K562 (cell line): ENCODE results near the gene TMEM202. TPM values are rescaled to one million over a fixed set of nuclear protein-coding genes. Genes with fewer than 3 reads are reported as not detected.

ENCODE experiments used
- ATAC-seq: fragments of 200-7000 bp; cut with Tn5 transposase; 3 replicates; pipeline ENCODE4 v1.9.1; 2020; ENCODE audit warnings: moderate library complexity
- BruUV-seq: library from RNA; stranded (reverse); fragments of 400-500 nt; replicated peaks from 2 replicates; lab custom pipeline; 2021; lab: Mats Ljungman, UMichigan
- CTCF ChIA-PET: fragments of 300-600 bp; formaldehyde crosslinking; extraction: SDS; loops from one replicate; lab custom pipeline; 2021; ENCODE audit warnings: low intra/inter-chr PET ratio; lab: Yijun Ruan, JAX
- POLR2A ChIA-PET: fragments of 300-600, 350-650 bp; sonication (Branson Sonifier 250); formaldehyde crosslinking; extraction: SDS; loops from one replicate; lab custom pipeline; 2021; ENCODE audit warnings: antibody characterized with exemption, inconsistent platforms; lab: Yijun Ruan, JAX
- DNase-seq, 4 experiments: peaks; one replicate each; pipeline versions ENCODE4 v3.0.0 to v3.0.0-alpha.2; 2011 to 2018; ENCODE audit warnings: low spot score in 3 of 4, mixed read lengths in 3 of 4; ENCODE audit errors: extremely low read depth in 1 of 4
- FAIRE-seq: peaks from 2 replicates; lab custom pipeline; 2011; peaks lifted over from hg19 to GRCh38; lab: Jason Lieb, UNC
- H2AFZ ChIP-seq: 2 replicates; pipeline ENCODE4 v1.6.0; 2011; ENCODE audit warnings: low read depth, low read length, control low read depth, inconsistent platforms
- H3K27ac ChIP-seq: fragments of 200-600 bp; 3 replicates; pipeline ENCODE4 v1.8.0; 2011; ENCODE audit warnings: low read depth, mild to moderate bottlenecking, control low read depth, inconsistent platforms, low read length, moderate library complexity, mixed read lengths; ENCODE audit errors: extremely low read depth
- H3K27me3 ChIP-seq, 2 experiments: fragments of 300-600 bp in 1 of 2; 2 replicates in 1 of 2; 3 replicates in 1 of 2; pipeline versions ENCODE4 v1.6.0 to v1.8.0; 2011; ENCODE audit warnings: inconsistent platforms in 2 of 2, low read length in 2 of 2, mild to moderate bottlenecking in 1 of 2, mixed read lengths in 1 of 2, moderate library complexity in 1 of 2; ENCODE audit not compliant: control insufficient read depth in 2 of 2, insufficient read depth in 2 of 2
- H3K36me3 ChIP-seq: fragments of 300-600 bp; 3 replicates; pipeline ENCODE4 v1.8.0; 2011; ENCODE audit warnings: mild to moderate bottlenecking, low read length, inconsistent platforms; ENCODE audit not compliant: control insufficient read depth, insufficient read depth
- H3K4me1 ChIP-seq, 2 experiments: fragments of 200-600 bp in 1 of 2; replicated peaks in 1 of 2; 2 replicates in 1 of 2; 3 replicates in 1 of 2; pipeline versions ENCODE4 v1.5.1 to v1.8.0; 2011; ENCODE audit warnings: inconsistent platforms in 2 of 2, low read length in 2 of 2, mild to moderate bottlenecking in 1 of 2, mixed read lengths in 1 of 2, moderate library complexity in 1 of 2; ENCODE audit not compliant: control insufficient read depth in 2 of 2, insufficient read depth in 2 of 2
- H3K4me2 ChIP-seq: 2 replicates; pipeline ENCODE4 v1.6.1; 2011; ENCODE audit warnings: low read length, control low read depth, inconsistent platforms, mixed read lengths; ENCODE audit not compliant: insufficient read depth
- H3K4me3 ChIP-seq: fragments of 200-600 bp; sonication (generic), shearing (Covaris generic); 2 replicates; pipeline ENCODE4 v1.5.1; 2016; ENCODE audit warnings: control low read depth, inconsistent platforms
- H3K79me2 ChIP-seq: fragments of 200-600 bp; 3 replicates; pipeline ENCODE4 v1.8.0; 2011; ENCODE audit warnings: low read length, inconsistent platforms; ENCODE audit not compliant: control insufficient read depth, insufficient read depth
- H3K9ac ChIP-seq, 2 experiments: 2 replicates each; pipeline versions ENCODE4 v1.6.0 to v1.6.1; 2011; ENCODE audit warnings: low read depth in 2 of 2, low read length in 2 of 2, control low read depth in 1 of 2, inconsistent platforms in 1 of 2, mild to moderate bottlenecking in 1 of 2, mixed read lengths in 1 of 2; ENCODE audit not compliant: insufficient read depth in 1 of 2
- H3K9me1 ChIP-seq: one replicate; pipeline ENCODE4 v1.6.0; 2011; ENCODE audit warnings: inconsistent platforms, mild to moderate bottlenecking, low read length, moderate library complexity; ENCODE audit not compliant: control insufficient read depth, insufficient read depth
- H3K9me3 ChIP-seq: replicated peaks from 2 replicates; pipeline ENCODE4 v1.5.1; 2011; ENCODE audit warnings: low read depth, low read length, inconsistent platforms; ENCODE audit not compliant: control insufficient read depth, insufficient read depth
- H4K20me1 ChIP-seq: replicated peaks from 2 replicates; pipeline ENCODE4 v1.6.1; 2011; ENCODE audit warnings: low read length, inconsistent platforms, mixed read lengths; ENCODE audit not compliant: control insufficient read depth, insufficient read depth
- ATF7 ChIP-seq: fragments of 450-650 bp; IDR thresholded peaks from 2 replicates; pipeline ENCODE4 v1.7.1; 2014; ENCODE audit warnings: mild to moderate bottlenecking, moderate library complexity
- DLX4 ChIP-seq: fragments of 250-450 bp; sonication (Bioruptor Pico); IDR thresholded peaks from 2 replicates; pipeline ENCODE4 v1.6.1; 2021; ENCODE audit warnings: mild to moderate bottlenecking
- DNMT1 ChIP-seq: fragments of 450-650 bp; IDR thresholded peaks from 2 replicates; pipeline ENCODE4 v1.6.1; 2016; ENCODE audit warnings: antibody characterized with exemption, mild to moderate bottlenecking
- ESRRA ChIP-seq: fragments of 450-650 bp; IDR thresholded peaks from 2 replicates; pipeline ENCODE4 v1.6.1; 2014; ENCODE audit warnings: low read depth, mild to moderate bottlenecking, moderate library complexity, borderline replicate concordance
- HDAC3 ChIP-seq: fragments of 450-650 bp; IDR thresholded peaks from 2 replicates; pipeline ENCODE4 v1.6.1; 2018; ENCODE audit warnings: borderline replicate concordance, mild to moderate bottlenecking, moderate library complexity; ENCODE audit not compliant: partially characterized antibody
- MECOM ChIP-seq: fragments of 250-450 bp; sonication (Bioruptor Pico); IDR thresholded peaks from 2 replicates; pipeline ENCODE4 v1.8.0; 2022; ENCODE audit warnings: inconsistent platforms
- NKRF ChIP-seq: fragments of 450-650 bp; IDR thresholded peaks from 2 replicates; pipeline ENCODE4 v1.6.1; 2016; ENCODE audit warnings: borderline replicate concordance
- ZNF224 ChIP-seq: sonication (generic); formaldehyde crosslinking; IDR thresholded peaks from 2 replicates; pipeline ENCODE4 v1.8.0; 2022; ENCODE audit warnings: mild to moderate bottlenecking, missing genetic modification reagents
- ZNF764 ChIP-seq: fragments of 250-450 bp; sonication (Bioruptor Pico); IDR thresholded peaks from 2 replicates; pipeline ENCODE4 v1.4.0; 2020; ENCODE audit warnings: low read depth, mild to moderate bottlenecking, moderate library complexity
- ZSCAN32 ChIP-seq: fragments of 450-650 bp; formaldehyde crosslinking; IDR thresholded peaks from 2 replicates; pipeline ENCODE4 v1.4.0; 2020; ENCODE audit warnings: mild to moderate bottlenecking, moderate library complexity
- WGBS: fragments of 100-300 bp; shearing (Covaris generic); methylation state at CpG from one replicate; pipeline ENCODE4 v1.1.6; 2016; ENCODE audit warnings: low coverage, mixed read lengths; ENCODE audit not compliant: insufficient coverage; ENCODE audit errors: missing lambda C conversion rate; 5-methylcytosine and 5-hydroxymethylcytosine counted together
- in situ Hi-C: fragments of 300-500 bp; cut with MboI; formaldehyde crosslinking; loops from 4 replicates; pipeline ENCODE4 v1.15.0; 2018; ENCODE audit warnings: inconsistent platforms, mixed read lengths
- intact Hi-C: fragments of 100-400 bp; cut with micrococcal nuclease; formaldehyde crosslinking; loops from 2 replicates; pipeline ENCODE4 v1.14.2; 2022
- polyA plus RNA-seq, 8 experiments: library from polyadenylated mRNA; depleted of rRNA in 4 of 8; stranded (reverse) in 5 of 8; unstranded in 3 of 8; fragments of >200 nt; fragmentation: Nextera tagmentation in 2 of 8; fragmentation: Illumina TruSeq in 1 of 8; extraction: Ambion mirVana in 2 of 8; extraction: Trizol in 1 of 8; gene quantifications; 2 replicates each; pipeline versions ENCODE4 v1.2.1 to v1.2.3, GENCODE V29; 2011 to 2014; ENCODE audit warnings: inconsistent platforms in 1 of 8, missing spikeins in 1 of 8
- total RNA-seq, 7 experiments: library from RNA; depleted of rRNA in 6 of 7; stranded (reverse); fragments of >200 nt in 6 of 7; fragmentation: Illumina TruSeq in 2 of 7; extraction: Trizol in 2 of 7; gene quantifications; 2 replicates each; pipeline versions ENCODE4 v1.2.1 to v1.2.3, GENCODE V29; 2011 to 2021; ENCODE audit warnings: low replicate concordance in 1 of 7

TMEM202 gene
- total and polyA plus RNA-seq, 9 of the 15 experiments (the other 6 are each of a cell fraction or from before 2014, with no cell fraction given) = not detected

DNA sequence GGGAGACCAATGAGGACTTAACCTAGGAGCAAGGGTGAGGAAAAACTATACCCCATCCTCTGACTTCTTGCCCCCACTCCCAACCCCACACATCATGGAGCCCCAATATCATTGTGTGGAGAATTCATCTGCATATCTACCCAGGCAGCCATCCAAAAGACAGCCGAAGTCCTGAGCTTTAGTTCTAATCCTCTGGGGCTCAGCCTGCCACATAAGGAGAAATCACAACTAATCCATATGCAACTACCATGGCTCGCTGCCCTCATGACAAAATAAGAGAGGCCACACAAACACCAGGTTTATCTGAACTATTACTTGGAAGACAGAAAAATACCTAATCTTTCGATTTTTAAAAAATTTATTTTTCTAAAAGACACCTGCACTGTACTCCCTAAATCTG, 40.0 kb upstream of the TMEM202 start:
- Histone ChIP-seq H3K4me1 (no peaks in the 10 kb centered on the region; a peak in 1 of 5 replicates), H3K27ac (no peak overlapping the region), H3K27me3 (no peaks in the 10 kb centered on the region), H3K9me3 (no peaks in the 10 kb centered on the region), H3K36me3 (peaks cover 45% of the 10 kb centered on the region; the same call in 2 of the 3 replicates), H3K4me3 (no peak overlapping the region), H3K4me2 (no peak overlapping the region), H3K9ac (no peak overlapping the region)
- BruUV-seq = no TSS peak
- DNase-seq (no peak), ATAC-seq (no peak)
- in situ Hi-C loops (no loop called here), intact Hi-C loops (no loop called here)
- TF ChIP-seq ZSCAN32 (CRISPR knock-in tag) = no peak
- no peak for TF ChIP-seq ATF7
- TF ChIP-seq HDAC3 = no peak
- TF ChIP-seq DLX4 (CRISPR knock-in tag) = no peak
- TF ChIP-seq ESRRA = no peak
- no peak for TF ChIP-seq MECOM
- TF ChIP-seq NKRF = no peak
- no peak for TF ChIP-seq ZNF224 (CRISPR knock-in tag)
- TF ChIP-seq ZNF764 (CRISPR knock-in tag) = no peak
- TF ChIP-seq DNMT1 = no peak
- TF ChIP-seq, all 486 proteins: peak for 0
- 81% methylated on average over 3 of the region's 3 CpGs for WGBS
- ChIA-PET CTCF (no interaction called here), POLR2A (interaction anchor here (0.6 to 1.2 kb wide), 3 partner anchors 11 to 86 kb away, joined by 3 read pairs; partner anchors contain the start of gene HEXA)
- Histone ChIP-seq H2AFZ (no peak overlapping the region), H4K20me1 (no peaks in the 10 kb centered on the region), H3K9me1 (no peaks in the 10 kb centered on the region), H3K79me2 (no peaks in the 10 kb centered on the region; the same call in 2 of the 3 replicates)
- FAIRE-seq = no peak
